WTC11 (cell line): ENCODE measurements around the gene TAS2R42. TPM values are rescaled to one million over a fixed set of nuclear protein-coding genes. Genes with fewer than 3 reads are reported as not detected.

Source experiments
- ATAC-seq: fragments of 200-7000 bp; cut with Tn5 transposase; 2 replicates; pipeline ENCODE4 v1.10.0; 2021; ENCODE audit warnings: mild to moderate bottlenecking, moderate library complexity
- CTCF ChIA-PET: fragments of 300-600 bp; sonication (Branson Sonifier 250); formaldehyde crosslinking; loops from one replicate; lab custom pipeline; 2021; ENCODE audit warnings: antibody characterized with exemption; lab: Charles Lee
- POLR2A ChIA-PET: fragments of 350-600 bp; sonication (Branson Sonifier 250); formaldehyde crosslinking; loops from one replicate; lab custom pipeline; 2021; ENCODE audit warnings: antibody characterized with exemption; lab: Charles Lee
- DNase-seq: peaks from one replicate; pipeline ENCODE4 v3.0.0; 2021; ENCODE audit warnings: low spot score
- H3K27ac Mint-ChIP-seq: 2 replicates; pipeline ENCODE4 v1.8.0; 2021; ENCODE audit warnings: mixed read lengths
- H3K27me3 Mint-ChIP-seq: 2 replicates; pipeline ENCODE4 v1.8.0; 2021; ENCODE audit warnings: low read depth, mild to moderate bottlenecking, moderate library complexity, mixed read lengths
- H3K36me3 Mint-ChIP-seq: 2 replicates; pipeline ENCODE4 v1.8.0; 2021; ENCODE audit warnings: mixed read lengths
- H3K4me1 Mint-ChIP-seq: 2 replicates; pipeline ENCODE4 v1.8.0; 2022; ENCODE audit warnings: mixed read lengths
- H3K4me3 Mint-ChIP-seq: 2 replicates; pipeline ENCODE4 v1.8.0; 2021; ENCODE audit warnings: mild to moderate bottlenecking, moderate library complexity, mixed read lengths
- H3K9me3 Mint-ChIP-seq: 2 replicates; pipeline ENCODE4 v1.8.0; 2021; ENCODE audit warnings: mixed read lengths
- CREM ChIP-seq: sonication (generic); formaldehyde crosslinking; IDR thresholded peaks from 2 replicates; pipeline ENCODE4 v1.8.1; 2022; ENCODE audit warnings: mild to moderate bottlenecking, missing genetic modification reagents, moderate library complexity
- ETV6 ChIP-seq: sonication (generic); formaldehyde crosslinking; IDR thresholded peaks from 2 replicates; pipeline ENCODE4 v1.8.1; 2022; ENCODE audit warnings: mild to moderate bottlenecking, missing genetic modification reagents
- FOXK1 ChIP-seq: sonication (generic); formaldehyde crosslinking; IDR thresholded peaks from 2 replicates; pipeline ENCODE4 v1.8.0; 2022; ENCODE audit warnings: mild to moderate bottlenecking, moderate library complexity, missing genetic modification reagents
- FOXP1 ChIP-seq: sonication (generic); formaldehyde crosslinking; IDR thresholded peaks from 2 replicates; pipeline ENCODE4 v1.8.0; 2022; ENCODE audit warnings: missing genetic modification reagents, mild to moderate bottlenecking, moderate library complexity, borderline replicate concordance
- HMGA2 ChIP-seq: fragments of 250-450 bp; sonication (Bioruptor Pico); IDR thresholded peaks from 2 replicates; pipeline ENCODE4 v1.4.0; 2021; ENCODE audit warnings: mild to moderate bottlenecking, moderate library complexity
- NFYB ChIP-seq: sonication (generic); formaldehyde crosslinking; conservative IDR thresholded peaks from 2 replicates; pipeline ENCODE4 v1.8.0; 2022; ENCODE audit warnings: low read depth, missing genetic modification reagents
- SMAD3 ChIP-seq: sonication (generic); formaldehyde crosslinking; IDR thresholded peaks from 2 replicates; pipeline ENCODE4 v1.8.0; 2022; ENCODE audit warnings: missing genetic modification reagents, mild to moderate bottlenecking, borderline replicate concordance
- SMAD4 ChIP-seq: sonication (generic); formaldehyde crosslinking; IDR thresholded peaks from 2 replicates; pipeline ENCODE4 v1.8.0; 2022; ENCODE audit warnings: mild to moderate bottlenecking, missing genetic modification reagents
- TCF7 ChIP-seq: sonication (generic); formaldehyde crosslinking; IDR thresholded peaks from 2 replicates; pipeline ENCODE4 v1.8.0; 2022; ENCODE audit warnings: mild to moderate bottlenecking, low read depth, missing genetic modification reagents, moderate library complexity
- ZMAT4 ChIP-seq: fragments of 250-450 bp; sonication (Bioruptor Pico); IDR thresholded peaks from 2 replicates; pipeline ENCODE4 v1.9.0; 2021; ENCODE audit warnings: mild to moderate bottlenecking
- ZNF138 ChIP-seq: sonication (generic); formaldehyde crosslinking; conservative IDR thresholded peaks from 2 replicates; pipeline ENCODE4 v1.8.1; 2022; ENCODE audit warnings: mild to moderate bottlenecking, moderate library complexity, missing genetic modification reagents
- ZNF396 ChIP-seq: fragments of 250-450 bp; sonication (Bioruptor Pico); IDR thresholded peaks from 2 replicates; pipeline ENCODE4 v1.8.0; 2021; ENCODE audit warnings: mild to moderate bottlenecking, moderate library complexity, borderline replicate concordance
- ZNF425 ChIP-seq: fragments of 250-450 bp; sonication (Bioruptor Pico); conservative IDR thresholded peaks from 2 replicates; pipeline ENCODE4 v1.9.0; 2021; ENCODE audit warnings: mild to moderate bottlenecking
- total RNA-seq: library from RNA; stranded (reverse); gene quantifications from 3 replicates; pipeline ENCODE4 v1.2.3, GENCODE V29; 2021
- TF ChIP-seq, protein P1 (sequence below): sonication (generic); formaldehyde crosslinking; IDR thresholded peaks from 2 replicates; pipeline ENCODE4 v1.8.0; 2023; ENCODE audit warnings: mild to moderate bottlenecking, missing genetic modification reagents
- TF ChIP-seq, protein P2 (sequence below): sonication (generic); formaldehyde crosslinking; IDR thresholded peaks from 2 replicates; pipeline ENCODE4 v1.8.1; 2023; ENCODE audit warnings: mild to moderate bottlenecking, missing genetic modification reagents
- TF ChIP-seq, protein P3 (sequence below): sonication (generic); formaldehyde crosslinking; IDR thresholded peaks from 2 replicates; pipeline ENCODE4 v1.8.1; 2023; ENCODE audit warnings: mild to moderate bottlenecking, missing genetic modification reagents, borderline replicate concordance
- TF ChIP-seq, protein P4 (sequence below): sonication (generic); formaldehyde crosslinking; conservative IDR thresholded peaks from 2 replicates; pipeline ENCODE4 v1.8.1; 2022; ENCODE audit warnings: mild to moderate bottlenecking, missing genetic modification reagents
- TF ChIP-seq, protein P5 (sequence below): sonication (generic); formaldehyde crosslinking; IDR thresholded peaks from 2 replicates; pipeline ENCODE4 v1.8.0; 2022; ENCODE audit warnings: mild to moderate bottlenecking, missing genetic modification reagents

The TAS2R42 gene
- total RNA-seq, 1 experiment from 2014 or later, result not detected

GRCh38 chr12:11152725-11153124 lies 34.0 kb downstream of the TAS2R42 start (continued):
- TF ChIP-seq SMAD3 (CRISPR knock-in tag), result no peak
- TF ChIP-seq, all 79 proteins: peak for 0

- Mint-ChIP-seq H3K27ac (peak overlapping the region; percentile 79), H3K9me3 (peaks cover 37% of the 10 kb centered on the region), H3K36me3 (peaks cover 44% of the 10 kb centered on the region), H3K27me3 (no peaks in the 10 kb centered on the region), H3K4me1 (peaks cover 34% of the 10 kb centered on the region), H3K4me3 (no peak overlapping the region)
- DNase-seq (no peak), ATAC-seq (no peak; the same call in 1 of the 2 replicates)
- CTCF ChIA-PET, result no interaction called here
- POLR2A ChIA-PET, result no interaction called here
- no peak for TF ChIP-seq SMAD4
- TF ChIP-seq, protein P1, sequence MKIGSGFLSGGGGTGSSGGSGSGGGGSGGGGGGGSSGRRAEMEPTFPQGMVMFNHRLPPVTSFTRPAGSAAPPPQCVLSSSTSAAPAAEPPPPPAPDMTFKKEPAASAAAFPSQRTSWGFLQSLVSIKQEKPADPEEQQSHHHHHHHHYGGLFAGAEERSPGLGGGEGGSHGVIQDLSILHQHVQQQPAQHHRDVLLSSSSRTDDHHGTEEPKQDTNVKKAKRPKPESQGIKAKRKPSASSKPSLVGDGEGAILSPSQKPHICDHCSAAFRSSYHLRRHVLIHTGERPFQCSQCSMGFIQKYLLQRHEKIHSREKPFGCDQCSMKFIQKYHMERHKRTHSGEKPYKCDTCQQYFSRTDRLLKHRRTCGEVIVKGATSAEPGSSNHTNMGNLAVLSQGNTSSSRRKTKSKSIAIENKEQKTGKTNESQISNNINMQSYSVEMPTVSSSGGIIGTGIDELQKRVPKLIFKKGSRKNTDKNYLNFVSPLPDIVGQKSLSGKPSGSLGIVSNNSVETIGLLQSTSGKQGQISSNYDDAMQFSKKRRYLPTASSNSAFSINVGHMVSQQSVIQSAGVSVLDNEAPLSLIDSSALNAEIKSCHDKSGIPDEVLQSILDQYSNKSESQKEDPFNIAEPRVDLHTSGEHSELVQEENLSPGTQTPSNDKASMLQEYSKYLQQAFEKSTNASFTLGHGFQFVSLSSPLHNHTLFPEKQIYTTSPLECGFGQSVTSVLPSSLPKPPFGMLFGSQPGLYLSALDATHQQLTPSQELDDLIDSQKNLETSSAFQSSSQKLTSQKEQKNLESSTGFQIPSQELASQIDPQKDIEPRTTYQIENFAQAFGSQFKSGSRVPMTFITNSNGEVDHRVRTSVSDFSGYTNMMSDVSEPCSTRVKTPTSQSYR (CRISPR knock-in tag), result no peak
- TF ChIP-seq, protein P2, sequence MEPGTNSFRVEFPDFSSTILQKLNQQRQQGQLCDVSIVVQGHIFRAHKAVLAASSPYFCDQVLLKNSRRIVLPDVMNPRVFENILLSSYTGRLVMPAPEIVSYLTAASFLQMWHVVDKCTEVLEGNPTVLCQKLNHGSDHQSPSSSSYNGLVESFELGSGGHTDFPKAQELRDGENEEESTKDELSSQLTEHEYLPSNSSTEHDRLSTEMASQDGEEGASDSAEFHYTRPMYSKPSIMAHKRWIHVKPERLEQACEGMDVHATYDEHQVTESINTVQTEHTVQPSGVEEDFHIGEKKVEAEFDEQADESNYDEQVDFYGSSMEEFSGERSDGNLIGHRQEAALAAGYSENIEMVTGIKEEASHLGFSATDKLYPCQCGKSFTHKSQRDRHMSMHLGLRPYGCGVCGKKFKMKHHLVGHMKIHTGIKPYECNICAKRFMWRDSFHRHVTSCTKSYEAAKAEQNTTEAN (CRISPR knock-in tag), result no peak
- no peak for TF ChIP-seq ZNF138 (CRISPR knock-in tag)
- TF ChIP-seq, protein P3, sequence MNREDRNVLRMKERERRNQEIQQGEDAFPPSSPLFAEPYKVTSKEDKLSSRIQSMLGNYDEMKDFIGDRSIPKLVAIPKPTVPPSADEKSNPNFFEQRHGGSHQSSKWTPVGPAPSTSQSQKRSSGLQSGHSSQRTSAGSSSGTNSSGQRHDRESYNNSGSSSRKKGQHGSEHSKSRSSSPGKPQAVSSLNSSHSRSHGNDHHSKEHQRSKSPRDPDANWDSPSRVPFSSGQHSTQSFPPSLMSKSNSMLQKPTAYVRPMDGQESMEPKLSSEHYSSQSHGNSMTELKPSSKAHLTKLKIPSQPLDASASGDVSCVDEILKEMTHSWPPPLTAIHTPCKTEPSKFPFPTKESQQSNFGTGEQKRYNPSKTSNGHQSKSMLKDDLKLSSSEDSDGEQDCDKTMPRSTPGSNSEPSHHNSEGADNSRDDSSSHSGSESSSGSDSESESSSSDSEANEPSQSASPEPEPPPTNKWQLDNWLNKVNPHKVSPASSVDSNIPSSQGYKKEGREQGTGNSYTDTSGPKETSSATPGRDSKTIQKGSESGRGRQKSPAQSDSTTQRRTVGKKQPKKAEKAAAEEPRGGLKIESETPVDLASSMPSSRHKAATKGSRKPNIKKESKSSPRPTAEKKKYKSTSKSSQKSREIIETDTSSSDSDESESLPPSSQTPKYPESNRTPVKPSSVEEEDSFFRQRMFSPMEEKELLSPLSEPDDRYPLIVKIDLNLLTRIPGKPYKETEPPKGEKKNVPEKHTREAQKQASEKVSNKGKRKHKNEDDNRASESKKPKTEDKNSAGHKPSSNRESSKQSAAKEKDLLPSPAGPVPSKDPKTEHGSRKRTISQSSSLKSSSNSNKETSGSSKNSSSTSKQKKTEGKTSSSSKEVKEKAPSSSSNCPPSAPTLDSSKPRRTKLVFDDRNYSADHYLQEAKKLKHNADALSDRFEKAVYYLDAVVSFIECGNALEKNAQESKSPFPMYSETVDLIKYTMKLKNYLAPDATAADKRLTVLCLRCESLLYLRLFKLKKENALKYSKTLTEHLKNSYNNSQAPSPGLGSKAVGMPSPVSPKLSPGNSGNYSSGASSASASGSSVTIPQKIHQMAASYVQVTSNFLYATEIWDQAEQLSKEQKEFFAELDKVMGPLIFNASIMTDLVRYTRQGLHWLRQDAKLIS (CRISPR knock-in tag), result no peak
- no peak for TF ChIP-seq HMGA2
- TF ChIP-seq, protein P4, sequence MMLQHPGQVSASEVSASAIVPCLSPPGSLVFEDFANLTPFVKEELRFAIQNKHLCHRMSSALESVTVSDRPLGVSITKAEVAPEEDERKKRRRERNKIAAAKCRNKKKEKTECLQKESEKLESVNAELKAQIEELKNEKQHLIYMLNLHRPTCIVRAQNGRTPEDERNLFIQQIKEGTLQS (CRISPR knock-in tag), result no peak
- TF ChIP-seq CREM (CRISPR knock-in tag), result no peak
Measured at GRCh38 chr12:11150832-11151231, 35.9 kb downstream of the TAS2R42 start.

DNA sequence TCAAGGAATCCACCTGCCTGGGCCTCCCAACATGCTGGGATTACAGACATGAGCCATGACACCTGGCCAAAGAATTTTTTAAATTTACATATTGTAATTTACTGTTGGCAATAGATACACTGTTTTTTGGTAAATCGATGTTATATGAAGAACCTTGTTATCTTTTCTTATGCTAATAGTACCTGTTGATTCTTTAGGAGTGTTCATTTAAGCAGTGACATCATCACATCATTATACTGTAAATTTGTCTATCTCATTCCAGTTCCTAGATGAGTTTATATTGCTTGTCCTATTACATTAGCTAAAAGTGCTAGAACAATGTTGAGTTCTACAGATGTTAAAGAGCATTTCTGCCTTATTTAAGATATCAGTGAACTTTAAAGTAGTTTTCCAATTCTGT lies 39.3 kb downstream of the TAS2R42 start:
- peaks cover 19% of the 10 kb centered on the region for H3K4me1 Mint-ChIP-seq
- ATAC-seq (no peak), DNase-seq (no peak)
- no peaks in the 10 kb centered on the region for H3K27me3 Mint-ChIP-seq
- H3K36me3 Mint-ChIP-seq, result peaks cover 43% of the 10 kb centered on the region
- ChIA-PET CTCF (no interaction called here), POLR2A (no interaction called here)
- H3K27ac Mint-ChIP-seq, result no peak overlapping the region
- peaks cover 41% of the 10 kb centered on the region for H3K9me3 Mint-ChIP-seq
- no peak overlapping the region for H3K4me3 Mint-ChIP-seq
- TF ChIP-seq ZNF396 (no peak), ETV6 (no peak), TCF7 (CRISPR knock-in tag) (no peak), FOXK1 (CRISPR knock-in tag) (no peak), ZMAT4 (no peak), NFYB (CRISPR knock-in tag) (no peak), ZNF425 (no peak), FOXP1 (CRISPR knock-in tag) (no peak)
- TF ChIP-seq, protein P5, sequence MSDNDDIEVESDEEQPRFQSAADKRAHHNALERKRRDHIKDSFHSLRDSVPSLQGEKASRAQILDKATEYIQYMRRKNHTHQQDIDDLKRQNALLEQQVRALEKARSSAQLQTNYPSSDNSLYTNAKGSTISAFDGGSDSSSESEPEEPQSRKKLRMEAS (CRISPR knock-in tag), result no peak
- TF ChIP-seq, protein P3 (CRISPR knock-in tag), result no peak
